Endometrial microvascular endothelial cells (primary cell): Measurements from ENCODE around the gene TEN1. TPM values are rescaled to one million over a fixed set of nuclear protein-coding genes. Genes with fewer than 3 reads are reported as not detected.
"Not testable (repeated sequence)": the region's sequence is repeated elsewhere in the genome, so short reads cannot be mapped to it uniquely, and the experiment has no call there.

Experiments used
- in situ Hi-C: cut with HindIII; loops from 2 replicates; pipeline ENCODE4 v1.10.0; 2017; ENCODE audit warnings: low sequenced_read_pairs, low pct_unique_long_range_greater_than_20kb; ENCODE audit errors: inconsistent ontology term
- total RNA-seq: library from RNA; depleted of rRNA; stranded (reverse); fragments of >200 nt; gene quantifications from one replicate; pipeline ENCODE4 v1.2.3, GENCODE V29; 2015; ENCODE audit errors: inconsistent ontology term

Gene TEN1
- total RNA-seq, 1 donor from 2014 or later: 17.7 TPM

- in situ Hi-C loops: not testable (repeated sequence)
Measured at GRCh38 chr17:76044475-76045007, 65.5 kb downstream of the TEN1 start.

- in situ Hi-C loops: no loop called here
Measured at GRCh38 chr17:76046064-76046463, 67.0 kb downstream of the TEN1 start.

GRCh38 chr17:76048025-76048605 is 69.1 kb downstream of the TEN1 start:
- in situ Hi-C loops: no loop called here

GRCh38 chr17:76048711-76049110 is 69.7 kb downstream of the TEN1 start:
- in situ Hi-C loops: no loop called here

GRCh38 chr17:76049239-76049638 is 70.2 kb downstream of the TEN1 start:
- in situ Hi-C loops: no loop called here

- in situ Hi-C loops: no loop called here
Measured at GRCh38 chr17:76049836-76050537, 70.9 kb downstream of the TEN1 start.

Other genes starting within 250 kb of the TEN1 start
- 65.8 TPM for gene GALK1, start 214.0 kb upstream of the TEN1 start, total RNA-seq
- 53.0 TPM for gene UNK, start 194.4 kb upstream of the TEN1 start, total RNA-seq
- 0.09 TPM for gene UNC13D, start 134.8 kb upstream of the TEN1 start, total RNA-seq
- 50.3 TPM for gene WBP2, start 123.9 kb upstream of the TEN1 start, total RNA-seq
- 53.3 TPM for gene TRIM47, start 100.7 kb upstream of the TEN1 start, total RNA-seq
- gene TRIM65, start 82.3 kb upstream of the TEN1 start, total RNA-seq: 26.3 TPM
- gene MRPL38, start 74.4 kb upstream of the TEN1 start, total RNA-seq: 44.7 TPM
- 6.8 TPM for gene FBF1, start 38.2 kb upstream of the TEN1 start, total RNA-seq
- 41.9 TPM for gene ACOX1, start 74 bp upstream of the TEN1 start, total RNA-seq
- 1.3 TPM for gene CDK3, start 21.6 kb downstream of the TEN1 start, total RNA-seq
- gene EVPL, start 48.1 kb downstream of the TEN1 start, total RNA-seq: not detected
- 42.7 TPM for gene SRP68, start 93.3 kb downstream of the TEN1 start, total RNA-seq
- not detected for gene GALR2, start 95.5 kb downstream of the TEN1 start, total RNA-seq
- gene ZACN, start 99.9 kb downstream of the TEN1 start, total RNA-seq: not detected
- gene EXOC7, start 124.5 kb downstream of the TEN1 start, total RNA-seq: 70.9 TPM
- not detected for gene FOXJ1, start 162.0 kb downstream of the TEN1 start, total RNA-seq